ENCODE data around the gene LFNG.

The LFNG gene

GRCh38 chr7:2576742-2577491, 57.3 kb downstream of the LFNG start:
- DNase-seq = no peak
